SK-N-SH treated with all-trans-retinoic acid at 6 μM for 48 hours (cell line): Measurements from ENCODE around the gene DDHD1.

Experiments used
- ARNTL ChIP-seq: fragments of 450-650 bp; formaldehyde crosslinking; IDR thresholded peaks from 2 replicates; pipeline ENCODE4 v1.5.0; 2020; ENCODE audit warnings: low read depth, mild to moderate bottlenecking, moderate library complexity, borderline replicate concordance
- ESRRG ChIP-seq: fragments of 250-450 bp; sonication (Bioruptor Pico); IDR thresholded peaks from 2 replicates; pipeline ENCODE4 v1.6.1; 2021; ENCODE audit warnings: mild to moderate bottlenecking
- ISL1 ChIP-seq: fragments of 250-450 bp; sonication (Bioruptor Pico); IDR thresholded peaks from 2 replicates; pipeline ENCODE4 v2.1.2; 2022; ENCODE audit warnings: mild to moderate bottlenecking, moderate library complexity
- TSHZ2 ChIP-seq: fragments of 250-450 bp; sonication (Bioruptor Pico); IDR thresholded peaks from 2 replicates; pipeline ENCODE4 v1.5.0; 2020; ENCODE audit warnings: mild to moderate bottlenecking, moderate library complexity

- no peak for TF ChIP-seq ISL1 (CRISPR knock-in tag)
- no peak for TF ChIP-seq ARNTL (CRISPR knock-in tag)
- TF ChIP-seq TSHZ2 (CRISPR knock-in tag): no peak
- TF ChIP-seq ESRRG (CRISPR knock-in tag): no peak
These were observed 5.2 kb downstream of the DDHD1 start for GRCh38 chr14:53147893-53148292.
